Measurements from ENCODE around the gene MRPL12. TPM values are rescaled to one million over a fixed set of nuclear protein-coding genes. Genes with fewer than 3 reads are reported as not detected.

MRPL12 gene
- total and polyA plus RNA-seq, 9 of the 15 experiments (the other 6 are each of a cell fraction or from before 2014, with no cell fraction given): 0.94 to 338 (median 100) TPM

- TF ChIP-seq THAP12 (CRISPR knock-in tag; IDR thresholded peaks at IDR 0.05): peak; percentile 68
- TF ChIP-seq YY1 (IDR thresholded peaks at IDR 0.05; ENCODE audit: borderline replicate concordance in 1 of 3, control insufficient read depth in 1 of 3, extremely low read depth in 1 of 3, insufficient read depth in 3 of 3, insufficient read length in 1 of 3, insufficient replicate concordance in 2 of 3, low read depth in 1 of 3, low read length in 2 of 3): peak; percentile 64 to 92 (median 85)
- peak; percentile 95 for TF ChIP-seq MBD2 (IDR thresholded peaks at IDR 0.05; ENCODE audit: borderline replicate concordance, low read depth)
- 0 out of 2 replicates have a peak, but pooled peaks have one; percentile 52 for TF ChIP-seq THAP7 (CRISPR knock-in tag; IDR thresholded peaks at IDR 0.05)
- TF ChIP-seq ZFX (CRISPR knock-in tag; IDR thresholded peaks at IDR 0.05): peak; percentile 11; the same call in 1 of the 2 replicates
- peak; percentile 82 to 85 for TF ChIP-seq E2F6 (IDR thresholded peaks at IDR 0.05; ENCODE audit: borderline replicate concordance in 1 of 2, extremely low read depth in 1 of 2, insufficient read depth in 1 of 2, insufficient read length in 1 of 2, low read depth in 1 of 2, low read length in 1 of 2, poor library complexity in 1 of 2, severe bottlenecking in 1 of 2)
- 0 out of 2 replicates have a peak, but pooled peaks have one; percentile 34 for TF ChIP-seq TGIF2 (CRISPR knock-in tag; IDR thresholded peaks at IDR 0.05)
- no peak for TF ChIP-seq RUNX1 (IDR thresholded peaks at IDR 0.05; ENCODE audit: low read depth)
- TF ChIP-seq NRF1 (conservative IDR thresholded peaks at IDR 0.05 in 1 of 2, IDR thresholded peaks at IDR 0.05 in 1 of 2): peak; percentile 49 to 70; a peak in 3 of 4 replicates
- TF ChIP-seq ZNF124 (CRISPR knock-in tag; IDR thresholded peaks at IDR 0.05): no peak
- peak; percentile 87 for TF ChIP-seq TAF9B (IDR thresholded peaks at IDR 0.05; ENCODE audit: partially characterized antibody)
- TF ChIP-seq ARID4B (CRISPR knock-in tag; IDR thresholded peaks at IDR 0.05): peak; percentile 90
- peak; percentile 52 for TF ChIP-seq CCNT2 (IDR thresholded peaks at IDR 0.05; ENCODE audit: borderline replicate concordance, extremely low read depth, insufficient read length, low read depth, low read length)
- TF ChIP-seq NONO (IDR thresholded peaks at IDR 0.05; ENCODE audit: low read depth in 2 of 2, low read length in 1 of 2): 0 out of 4 replicates have a peak, but pooled peaks of 1 of the 2 experiments have one; percentile 38
- TF ChIP-seq CTBP1 (IDR thresholded peaks at IDR 0.05; ENCODE audit: borderline replicate concordance): peak; percentile 47; the same call in 1 of the 2 replicates
- peak; percentile 65 for TF ChIP-seq ATF7 (IDR thresholded peaks at IDR 0.05)
These were observed 36.6 kb upstream of the MRPL12 start, which contains the start of the genes CCDC137 and OXLD1 (continued) for GRCh38 chr17:81666342-81667191.
